H1 (cell line): ENCODE data around the gene BRSK2. TPM values are rescaled to one million over a fixed set of nuclear protein-coding genes. Genes with fewer than 3 reads are reported as not detected.

ENCODE experiments used
- CTCF ChIP-seq, 3 experiments: IDR thresholded peaks; 1 replicate in 2 of 3; 2 replicates in 1 of 3; pipeline versions ENCODE4 v1.5.1 to v1.6.1; 2011; ENCODE audit warnings: low read length in 3 of 3, mild to moderate bottlenecking in 3 of 3, inconsistent platforms in 2 of 3, low read depth in 1 of 3, moderate library complexity in 1 of 3; ENCODE audit not compliant: insufficient read depth in 1 of 3; ENCODE audit errors: control extremely low read depth in 1 of 3
- EZH2 ChIP-seq: fragments of 200-600 bp; sonication (generic); IDR thresholded peaks from 2 replicates; pipeline ENCODE4 v1.7.1; 2012; ENCODE audit warnings: low read depth, mild to moderate bottlenecking, moderate library complexity, low read length, inconsistent platforms; ENCODE audit not compliant: severe bottlenecking
- GABPA ChIP-seq: IDR thresholded peaks from 2 replicates; pipeline ENCODE4 v1.6.1; 2011; ENCODE audit warnings: mild to moderate bottlenecking, low read length, moderate library complexity, borderline replicate concordance; ENCODE audit not compliant: insufficient read depth
- KDM1A ChIP-seq: fragments of 200-600, 300-600 bp; sonication (generic); IDR thresholded peaks from 2 replicates; pipeline ENCODE4 v1.7.1; 2016; ENCODE audit warnings: mild to moderate bottlenecking, low read length, borderline replicate concordance
- RAD21 ChIP-seq, 2 experiments: IDR thresholded peaks in 1 of 2; conservative IDR thresholded peaks in 1 of 2; 2 replicates each; pipeline ENCODE4 v1.6.1; 2011; ENCODE audit warnings: low read depth in 2 of 2, low read length in 2 of 2, improper control_type of control experiment in 1 of 2, inconsistent platforms in 1 of 2, mild to moderate bottlenecking in 1 of 2, moderate library complexity in 1 of 2
- SAP30 ChIP-seq: fragments of 300-600 bp; sonication (generic); IDR thresholded peaks from 2 replicates; pipeline ENCODE4 v1.7.1; 2012; ENCODE audit warnings: low read length, moderate library complexity, mild to moderate bottlenecking, inconsistent platforms; ENCODE audit not compliant: insufficient read depth, insufficient replicate concordance
- SP4 ChIP-seq: IDR thresholded peaks from 2 replicates; pipeline ENCODE4 v1.6.1; 2012; ENCODE audit warnings: low read length, inconsistent platforms
- SRF ChIP-seq: IDR thresholded peaks from 2 replicates; pipeline ENCODE4 v1.6.1; 2011; ENCODE audit warnings: mild to moderate bottlenecking, low read depth, low read length, moderate library complexity
- TEAD4 ChIP-seq: IDR thresholded peaks from 2 replicates; pipeline ENCODE4 v1.6.1; 2012; ENCODE audit warnings: low read depth, low read length, inconsistent platforms, mixed read lengths
- polyA plus RNA-seq, 7 experiments: library from polyadenylated mRNA; depleted of rRNA in 3 of 7; stranded (reverse) in 5 of 7; unstranded in 2 of 7; fragments of >200 nt in 5 of 7; fragments of 200-250 nt in 2 of 7; gene quantifications; 1 replicate in 5 of 7; 2 replicates in 1 of 7; 4 replicates in 1 of 7; pipeline versions ENCODE4 v1.2.1 to v1.2.3, GENCODE V29; 2011 to 2013; ENCODE audit warnings: missing spikeins in 2 of 7, mixed read lengths in 2 of 7
- total RNA-seq: library from RNA; stranded (reverse); fragmentation: NEBNext Ultra II Directional; extraction: Animal tissue kit (Norgen Biotek cat#: 25700); gene quantifications from 2 replicates; pipeline ENCODE4 v1.2.1, GENCODE V29; 2021

Gene BRSK2
- total and polyA plus RNA-seq, 2 of the 8 experiments (the other 6 are each of a cell fraction or from before 2014, with no cell fraction given), result 17.3 to 27.1 TPM

GRCh38 chr11:1504581-1505290 is 115.0 kb downstream of the BRSK2 start (continued):
- no peak for TF ChIP-seq RAD21 (IDR thresholded peaks at IDR 0.05 in 1 of 2, conservative IDR thresholded peaks at IDR 0.05 in 1 of 2; ENCODE audit: low read depth in 2 of 2, low read length in 2 of 2)
- TF ChIP-seq SAP30, result no peak
- no peak for TF ChIP-seq EZH2
- no peak for TF ChIP-seq CTCF (IDR thresholded peaks at IDR 0.05; ENCODE audit: control extremely low read depth in 1 of 3, insufficient read depth in 1 of 3, low read depth in 1 of 3, low read length in 3 of 3)
- TF ChIP-seq SRF, result no peak
- no peak for TF ChIP-seq SP4
- no peak for TF ChIP-seq TEAD4
- no peak for TF ChIP-seq KDM1A
- no peak for TF ChIP-seq GABPA
